GM18519 (cell line): Measurements from ENCODE around the gene FBXW10.
"Not testable (repeated sequence)": the region's sequence is repeated elsewhere in the genome, so short reads cannot be mapped to it uniquely, and the experiment has no call there.

ENCODE experiments used
- ATAC-seq: cut with Tn5 transposase; IDR thresholded peaks from one replicate; pipeline ENCODE4 v1.9.1; 2021; ENCODE audit warnings: mild to moderate bottlenecking, moderate library complexity; ENCODE audit not compliant: unreplicated experiment, low FRiP score

FBXW10 gene

GRCh38 chr17:18743699-18744421, at the start of gene FBXW10:
FBXW10 (plus strand) TSS chr17:18744054; CDS start chr17:18744245, 191 bp downstream.
- ATAC-seq, result not testable (repeated sequence)

- not testable (repeated sequence) for ATAC-seq
Measured at GRCh38 chr17:18695143-18695542, 48.7 kb upstream of the FBXW10 start.

- not testable (repeated sequence) for ATAC-seq
Measured at GRCh38 chr17:18698473-18699103, 45.3 kb upstream of the FBXW10 start.

- not testable (repeated sequence) for ATAC-seq
Measured at GRCh38 chr17:18705955-18706354, 37.9 kb upstream of the FBXW10 start.

- not testable (repeated sequence) for ATAC-seq
Measured at GRCh38 chr17:18708215-18708614, 35.6 kb upstream of the FBXW10 start.

GRCh38 chr17:18712354-18712999, 31.4 kb upstream of the FBXW10 start:
- ATAC-seq, result not testable (repeated sequence)

- ATAC-seq, result not testable (repeated sequence)
Measured at GRCh38 chr17:18718643-18719427, 25.0 kb upstream of the FBXW10 start.

- not testable (repeated sequence) for ATAC-seq
Measured at GRCh38 chr17:18719428-18720110, 24.3 kb upstream of the FBXW10 start.

- ATAC-seq, result not testable (repeated sequence)
Measured at GRCh38 chr17:18721775-18722547, 21.9 kb upstream of the FBXW10 start.

- not testable (repeated sequence) for ATAC-seq
Measured at GRCh38 chr17:18722612-18723011, 21.2 kb upstream of the FBXW10 start.

- ATAC-seq, result not testable (repeated sequence)
Measured at GRCh38 chr17:18723509-18723908, 20.3 kb upstream of the FBXW10 start.

GRCh38 chr17:18732438-18732837, 11.4 kb upstream of the FBXW10 start:
- not testable (repeated sequence) for ATAC-seq

GRCh38 chr17:18733350-18733749, 10.5 kb upstream of the FBXW10 start:
- ATAC-seq, result not testable (repeated sequence)

GRCh38 chr17:18739616-18740391, 4.0 kb upstream of the FBXW10 start:
- not testable (repeated sequence) for ATAC-seq

GRCh38 chr17:18741228-18741627, 2.6 kb upstream of the FBXW10 start:
- not testable (repeated sequence) for ATAC-seq

- ATAC-seq, result not testable (repeated sequence)
Measured at GRCh38 chr17:18744726-18745125, 872 bp downstream of the FBXW10 start.

- not testable (repeated sequence) for ATAC-seq
Measured at GRCh38 chr17:18746551-18746950, 2.7 kb downstream of the FBXW10 start.

GRCh38 chr17:18747501-18747900, 3.6 kb downstream of the FBXW10 start:
- ATAC-seq, result not testable (repeated sequence)
